IMR-90 (cell line): ENCODE measurements around the gene DMXL2. TPM values are rescaled to one million over a fixed set of nuclear protein-coding genes. Genes with fewer than 3 reads are reported as not detected.

Source experiments
- ATAC-seq: fragments of 200-7000 bp; cut with Tn5 transposase; 2 replicates; pipeline ENCODE4 v1.9.1; 2020; ENCODE audit warnings: low read depth, mild to moderate bottlenecking, moderate library complexity
- BruUV-seq: library from RNA; stranded (reverse); fragments of 400-500 nt; replicated peaks from 2 replicates; lab custom pipeline; 2021; lab: Mats Ljungman, UMichigan
- CTCF ChIA-PET: fragments of 300-600 bp; formaldehyde crosslinking; extraction: SDS; loops from one replicate; lab custom pipeline; 2021; ENCODE audit warnings: antibody characterized with exemption; lab: Yijun Ruan, JAX
- POLR2A ChIA-PET: fragments of 300-600 bp; sonication (Branson Sonifier 250); formaldehyde crosslinking; loops from one replicate; lab custom pipeline; 2022; ENCODE audit warnings: antibody characterized with exemption; ENCODE audit not compliant: unreplicated experiment; lab: Charles Lee
- DNase-seq: peaks from one replicate; pipeline ENCODE4 v3.0.0; 2013
- H2AFZ ChIP-seq: replicated peaks from 2 replicates; pipeline ENCODE3; 2013; ENCODE audit warnings: low read length, mild to moderate bottlenecking; ENCODE audit not compliant: poor library complexity
- H2AK5ac ChIP-seq: 2 replicates; pipeline ENCODE4 v1.6.1; 2013; ENCODE audit warnings: low read depth, low read length, inconsistent platforms
- H2AK9ac ChIP-seq: replicated peaks from 2 replicates; pipeline ENCODE3; 2013; ENCODE audit warnings: mild to moderate bottlenecking, low read depth, low read length, moderate library complexity; ENCODE audit not compliant: poor library complexity
- H2BK120ac ChIP-seq: 2 replicates; pipeline ENCODE4 v1.6.1; 2013; ENCODE audit warnings: low read depth, low read length, inconsistent platforms
- H2BK15ac ChIP-seq: 3 replicates; pipeline ENCODE4 v1.6.1; 2013; ENCODE audit warnings: low read depth, low read length, inconsistent platforms
- H2BK20ac ChIP-seq: 2 replicates; pipeline ENCODE4 v1.6.1; 2013; ENCODE audit warnings: low read depth, mild to moderate bottlenecking, inconsistent platforms, low read length, moderate library complexity
- H2BK5ac ChIP-seq: 2 replicates; pipeline ENCODE4 v1.6.1; 2013; ENCODE audit warnings: mild to moderate bottlenecking, low read depth, low read length, inconsistent platforms; ENCODE audit not compliant: poor library complexity, severe bottlenecking
- H3K14ac ChIP-seq: replicated peaks from 2 replicates; pipeline ENCODE4 v1.6.1; 2013; ENCODE audit warnings: low read depth, low read length, inconsistent platforms
- H3K18ac ChIP-seq: 2 replicates; pipeline ENCODE4 v1.6.1; 2013; ENCODE audit warnings: low read depth, low read length, control low read depth
- H3K23ac ChIP-seq: 2 replicates; pipeline ENCODE4 v1.6.1; 2013; ENCODE audit warnings: low read depth, low read length, inconsistent platforms
- H3K27ac ChIP-seq: 2 replicates; pipeline ENCODE4 v1.5.1; 2013; ENCODE audit warnings: mild to moderate bottlenecking, control low read depth, low read length; ENCODE audit not compliant: insufficient read depth
- H3K27me3 ChIP-seq: 2 replicates; pipeline ENCODE4 v1.6.1; 2013; ENCODE audit warnings: low read length; ENCODE audit not compliant: control insufficient read depth, insufficient read depth
- H3K36me3 ChIP-seq: 2 replicates; pipeline ENCODE4 v1.6.1; 2013; ENCODE audit warnings: low read length, mixed read lengths; ENCODE audit not compliant: control insufficient read depth, insufficient read depth
- H3K4ac ChIP-seq: 2 replicates; pipeline ENCODE4 v1.6.1; 2013; ENCODE audit warnings: low read depth, low read length, inconsistent platforms
- H3K4me1 ChIP-seq: 2 replicates; pipeline ENCODE4 v1.6.1; 2013; ENCODE audit warnings: low read length, mixed read lengths; ENCODE audit not compliant: control insufficient read depth, insufficient read depth
- H3K4me2 ChIP-seq: 2 replicates; pipeline ENCODE4 v1.6.1; 2013; ENCODE audit warnings: low read depth, mild to moderate bottlenecking, control low read depth, low read length, moderate library complexity
- H3K4me3 ChIP-seq: 2 replicates; pipeline ENCODE4 v1.5.1; 2013; ENCODE audit warnings: low read depth, mild to moderate bottlenecking, control low read depth, low read length, moderate library complexity; ENCODE audit not compliant: insufficient read depth
- H3K56ac ChIP-seq: 2 replicates; pipeline ENCODE4 v1.6.1; 2013; ENCODE audit warnings: low read length, inconsistent platforms; ENCODE audit not compliant: insufficient read depth; ENCODE audit errors: extremely low read depth
- H3K79me1 ChIP-seq, 2 experiments: 2 replicates each; pipeline ENCODE4 v1.6.1; 2013; ENCODE audit warnings: low read length in 2 of 2, inconsistent platforms in 1 of 2, low read depth in 1 of 2
- H3K9ac ChIP-seq: 2 replicates; pipeline ENCODE4 v1.6.1; 2013; ENCODE audit warnings: low read depth, low read length, control low read depth
- H3K9me1 ChIP-seq: 2 replicates; pipeline ENCODE4 v1.6.1; 2013; ENCODE audit warnings: low read length, inconsistent platforms; ENCODE audit not compliant: insufficient read depth
- H3K9me3 ChIP-seq: 2 replicates; pipeline ENCODE4 v1.6.1; 2013; ENCODE audit warnings: low read length; ENCODE audit not compliant: control insufficient read depth, insufficient read depth
- H4K20me1 ChIP-seq: 2 replicates; pipeline ENCODE4 v1.6.1; 2013; ENCODE audit warnings: low read length, inconsistent platforms; ENCODE audit not compliant: insufficient read depth
- H4K5ac ChIP-seq: 2 replicates; pipeline ENCODE4 v1.6.1; 2013; ENCODE audit warnings: mild to moderate bottlenecking, low read depth, low read length, control low read depth
- H4K8ac ChIP-seq, 2 experiments: 2 replicates each; pipeline ENCODE4 v1.6.1; 2013; ENCODE audit warnings: low read depth in 2 of 2, low read length in 2 of 2, control low read depth in 1 of 2, inconsistent platforms in 1 of 2
- H4K91ac ChIP-seq: 2 replicates; pipeline ENCODE4 v1.6.1; 2013; ENCODE audit warnings: low read depth, low read length, inconsistent platforms; ENCODE audit not compliant: insufficient read depth
- RFX5 ChIP-seq: IDR thresholded peaks from 2 replicates; pipeline ENCODE4 v1.8.0; 2012; ENCODE audit warnings: low read depth, mild to moderate bottlenecking, low read length, moderate library complexity
- WGBS, 2 experiments: methylation state at CpG; one replicate each; pipeline versions ENCODE4 v1.1.5 to v1.1.7; 2013; ENCODE audit warnings: missing lambda C conversion rate in 2 of 2; ENCODE audit not compliant: insufficient read length in 1 of 2; ENCODE audit errors: extremely low coverage in 2 of 2; 5-methylcytosine and 5-hydroxymethylcytosine counted together
- dilution Hi-C: fragments of 300-500 bp; cut with HindIII; formaldehyde crosslinking; loops from one replicate; pipeline ENCODE4 v1.14.3; 2018; ENCODE audit warnings: low sequenced_read_pairs; ENCODE audit not compliant: unreplicated experiment
- in situ Hi-C: fragments of 300-500 bp; cut with MboI; formaldehyde crosslinking; loops from 3 replicates; pipeline ENCODE4 v1.14.3; 2019; ENCODE audit warnings: low sequenced_read_pairs, inconsistent platforms, mixed read lengths
- intact Hi-C: fragments of 100-400 bp; cut with micrococcal nuclease; formaldehyde crosslinking; loops from 2 replicates; pipeline ENCODE4 v1.10.0; 2022
- polyA plus RNA-seq, 3 experiments: library from polyadenylated mRNA; depleted of rRNA; stranded (reverse); fragments of >200 nt; gene quantifications; 2 replicates each; pipeline ENCODE4 v1.2.3, GENCODE V29; 2012; ENCODE audit warnings: low replicate concordance in 1 of 3
- total RNA-seq: library from RNA; depleted of rRNA; stranded (reverse); fragments of >200 nt; gene quantifications from 2 replicates; pipeline ENCODE4 v1.2.3, GENCODE V29; 2012
- TF ChIP-seq, protein P1 (sequence below): conservative IDR thresholded peaks from 2 replicates; pipeline ENCODE4 v1.5.1; 2012; ENCODE audit warnings: mild to moderate bottlenecking, low read depth, low read length, improper control_type of control experiment

The DMXL2 gene
- total and polyA plus RNA-seq, 2 of the 4 experiments (the other 2 are of a cell fraction): 9.7 to 21.9 TPM

DNA sequence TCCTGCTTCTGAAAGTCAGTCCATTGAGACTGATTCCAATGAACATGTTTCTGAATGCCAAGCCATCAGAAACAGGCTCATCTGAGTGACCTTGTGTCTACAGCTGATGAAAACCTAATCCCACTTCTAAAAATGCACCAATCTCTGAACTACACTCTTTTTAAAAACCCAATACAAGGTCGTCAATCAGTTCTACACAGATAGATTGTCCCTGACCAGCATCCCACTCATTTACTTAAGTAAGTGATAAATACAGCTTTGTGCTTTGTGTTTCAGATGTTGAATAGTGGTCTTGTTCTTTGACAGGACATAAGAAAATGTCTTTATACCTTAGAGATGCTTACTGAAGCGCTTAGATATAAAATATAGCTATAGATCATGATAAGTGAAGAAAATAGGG lies 38.5 kb upstream of the DMXL2 start:
- ChIA-PET POLR2A (no interaction called here), CTCF (interaction anchor here (1.3 kb wide), 1 partner anchor 115 kb away, joined by 7 read pairs; no protein-coding TSS in a partner anchor)
- Histone ChIP-seq H3K4me1 (no peaks in the 10 kb centered on the region), H3K9ac (no peak overlapping the region), H3K18ac (no peak overlapping the region), H3K9me1 (no peaks in the 10 kb centered on the region), H2BK5ac (no peak overlapping the region), H3K4me2 (no peak overlapping the region), H3K4me3 (no peak overlapping the region), H2BK120ac (no peak overlapping the region), H3K79me1 (no peaks in the 10 kb centered on the region), H2AK9ac (no peak overlapping the region), H3K23ac (no peak overlapping the region), H2BK20ac (no peak overlapping the region), H4K20me1 (no peaks in the 10 kb centered on the region), H3K56ac (no peak overlapping the region), H3K36me3 (no peaks in the 10 kb centered on the region), H4K5ac (no peak overlapping the region), H2BK15ac (no peak overlapping the region), H2AFZ (no peak overlapping the region), H4K91ac (no peak overlapping the region), H3K27me3 (peaks cover 2% of the 10 kb centered on the region; the same call in 1 of the 2 replicates), H3K4ac (no peak overlapping the region), H4K8ac (no peak overlapping the region), H3K9me3 (no peaks in the 10 kb centered on the region), H3K14ac (no peak overlapping the region), H2AK5ac (no peak overlapping the region), H3K27ac (no peak overlapping the region)
- intact Hi-C loops (no loop called here), in situ Hi-C loops (no loop called here), dilution Hi-C loops (no loop called here)
- BruUV-seq: no TSS peak
- ATAC-seq: no peak
- TF ChIP-seq RFX5: no peak
- TF ChIP-seq, protein P1, sequence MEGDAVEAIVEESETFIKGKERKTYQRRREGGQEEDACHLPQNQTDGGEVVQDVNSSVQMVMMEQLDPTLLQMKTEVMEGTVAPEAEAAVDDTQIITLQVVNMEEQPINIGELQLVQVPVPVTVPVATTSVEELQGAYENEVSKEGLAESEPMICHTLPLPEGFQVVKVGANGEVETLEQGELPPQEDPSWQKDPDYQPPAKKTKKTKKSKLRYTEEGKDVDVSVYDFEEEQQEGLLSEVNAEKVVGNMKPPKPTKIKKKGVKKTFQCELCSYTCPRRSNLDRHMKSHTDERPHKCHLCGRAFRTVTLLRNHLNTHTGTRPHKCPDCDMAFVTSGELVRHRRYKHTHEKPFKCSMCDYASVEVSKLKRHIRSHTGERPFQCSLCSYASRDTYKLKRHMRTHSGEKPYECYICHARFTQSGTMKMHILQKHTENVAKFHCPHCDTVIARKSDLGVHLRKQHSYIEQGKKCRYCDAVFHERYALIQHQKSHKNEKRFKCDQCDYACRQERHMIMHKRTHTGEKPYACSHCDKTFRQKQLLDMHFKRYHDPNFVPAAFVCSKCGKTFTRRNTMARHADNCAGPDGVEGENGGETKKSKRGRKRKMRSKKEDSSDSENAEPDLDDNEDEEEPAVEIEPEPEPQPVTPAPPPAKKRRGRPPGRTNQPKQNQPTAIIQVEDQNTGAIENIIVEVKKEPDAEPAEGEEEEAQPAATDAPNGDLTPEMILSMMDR: no peak
- no peak for DNase-seq
- no CpG with 5 or more reads among the region's 2 CpGs for WGBS, 2 experiments
